Measurements from ENCODE around the gene THSD7A. TPM values are rescaled to one million over a fixed set of nuclear protein-coding genes. Genes with fewer than 3 reads are reported as not detected.

Gene THSD7A
- polyA plus RNA-seq, 1 donor from 2014 or later = 18.5 TPM

GRCh38 chr7:11570922-11571550 lies 261.0 kb downstream of the THSD7A start:
- no peak overlapping the region for H3K9ac ChIP-seq (ENCODE audit: low read length)
- TF ChIP-seq CTCF (IDR thresholded peaks at IDR 0.05; ENCODE audit: poor library complexity, severe bottlenecking) (no peak), POLR2AphosphoS5 (IDR thresholded peaks at IDR 0.05) (no peak), TAF1 (IDR thresholded peaks at IDR 0.05; ENCODE audit: low read depth) (no peak), REST (IDR thresholded peaks at IDR 0.05; ENCODE audit: borderline replicate concordance) (no peak), EZH2 (IDR thresholded peaks at IDR 0.05; ENCODE audit: borderline replicate concordance, insufficient read depth, low read length, poor library complexity, severe bottlenecking) (no peak), SMC3 (conservative IDR thresholded peaks at IDR 0.05; ENCODE audit: poor library complexity) (no peak), EP300 (conservative IDR thresholded peaks at IDR 0.05; ENCODE audit: poor library complexity, severe bottlenecking) (no peak), RAD21 (conservative IDR thresholded peaks at IDR 0.05) (no peak), MXI1 (conservative IDR thresholded peaks at IDR 0.05; ENCODE audit: poor library complexity, severe bottlenecking) (no peak)
- H3F3A ChIP-seq (ENCODE audit: insufficient read depth, low read length, poor library complexity, severe bottlenecking) = no peaks in the 10 kb centered on the region
- no peak overlapping the region for H3K4me2 ChIP-seq (ENCODE audit: low read length)
- H3K9me2 ChIP-seq (ENCODE audit: insufficient read depth, low read length) = no peaks in the 10 kb centered on the region
- no peaks in the 10 kb centered on the region for H3K9me3 ChIP-seq (ENCODE audit: low read length)
- no peak overlapping the region for H3K4me3 ChIP-seq (ENCODE audit: low read length)
- H4K20me1 ChIP-seq (ENCODE audit: insufficient read depth) = no peaks in the 10 kb centered on the region
- no peaks in the 10 kb centered on the region for H3K79me2 ChIP-seq (replicated peaks; ENCODE audit: insufficient read depth, low read length)
- H3K36me3 ChIP-seq (ENCODE audit: insufficient read depth, low read length) = no peaks in the 10 kb centered on the region
- no peak overlapping the region for H3K27ac ChIP-seq (ENCODE audit: low read length)
- no peak overlapping the region for H2AFZ ChIP-seq (ENCODE audit: low read depth, low read length)
- H3K27me3 ChIP-seq (ENCODE audit: insufficient read depth, low read depth, low read length) = no peaks in the 10 kb centered on the region

GRCh38 chr7:11570205-11570604 lies 261.8 kb downstream of the THSD7A start:
- no peak overlapping the region for H3K27ac ChIP-seq (ENCODE audit: low read length)
- H3K27me3 ChIP-seq (ENCODE audit: insufficient read depth, low read depth, low read length) = no peaks in the 10 kb centered on the region
- no peak overlapping the region for H2AFZ ChIP-seq (ENCODE audit: low read depth, low read length)
- H3F3A ChIP-seq (ENCODE audit: insufficient read depth, low read length, poor library complexity, severe bottlenecking) = no peaks in the 10 kb centered on the region
- no peaks in the 10 kb centered on the region for H3K9me3 ChIP-seq (ENCODE audit: low read length)
- H3K4me2 ChIP-seq (ENCODE audit: low read length) = no peak overlapping the region
- H3K9me2 ChIP-seq (ENCODE audit: insufficient read depth, low read length) = no peaks in the 10 kb centered on the region
- H3K79me2 ChIP-seq (replicated peaks; ENCODE audit: insufficient read depth, low read length) = no peaks in the 10 kb centered on the region
- TF ChIP-seq MXI1 (conservative IDR thresholded peaks at IDR 0.05; ENCODE audit: poor library complexity, severe bottlenecking) (no peak), EP300 (conservative IDR thresholded peaks at IDR 0.05; ENCODE audit: poor library complexity, severe bottlenecking) (no peak), POLR2AphosphoS5 (IDR thresholded peaks at IDR 0.05) (no peak), REST (IDR thresholded peaks at IDR 0.05; ENCODE audit: borderline replicate concordance) (no peak), SMC3 (conservative IDR thresholded peaks at IDR 0.05; ENCODE audit: poor library complexity) (no peak), EZH2 (IDR thresholded peaks at IDR 0.05; ENCODE audit: borderline replicate concordance, insufficient read depth, low read length, poor library complexity, severe bottlenecking) (no peak), CTCF (IDR thresholded peaks at IDR 0.05; ENCODE audit: poor library complexity, severe bottlenecking) (no peak), TAF1 (IDR thresholded peaks at IDR 0.05; ENCODE audit: low read depth) (no peak)
- H4K20me1 ChIP-seq (ENCODE audit: insufficient read depth) = no peaks in the 10 kb centered on the region
- no peak overlapping the region for H3K9ac ChIP-seq (ENCODE audit: low read length)
- no peak overlapping the region for H3K4me3 ChIP-seq (ENCODE audit: low read length)
- H3K36me3 ChIP-seq (ENCODE audit: insufficient read depth, low read length) = no peaks in the 10 kb centered on the region
